ENCODE data around the gene PHAF1. TPM values are rescaled to one million over a fixed set of nuclear protein-coding genes. Genes with fewer than 3 reads are reported as not detected.

PHAF1 gene
- polyA plus RNA-seq, 1 donor from 2014 or later: 9.8 TPM

- H3K36me3 ChIP-seq (ENCODE audit: insufficient read depth, low read length): no peaks in the 10 kb centered on the region
- TF ChIP-seq REST (IDR thresholded peaks at IDR 0.05; ENCODE audit: borderline replicate concordance) (no peak), EZH2 (IDR thresholded peaks at IDR 0.05; ENCODE audit: borderline replicate concordance, insufficient read depth, low read length, poor library complexity, severe bottlenecking) (no peak), EP300 (conservative IDR thresholded peaks at IDR 0.05; ENCODE audit: poor library complexity, severe bottlenecking) (no peak), TAF1 (IDR thresholded peaks at IDR 0.05; ENCODE audit: low read depth) (no peak), RAD21 (conservative IDR thresholded peaks at IDR 0.05) (peak; percentile 92), POLR2AphosphoS5 (IDR thresholded peaks at IDR 0.05) (peak; percentile 11), CTCF (IDR thresholded peaks at IDR 0.05; ENCODE audit: poor library complexity, severe bottlenecking) (peak; percentile 99), SMC3 (conservative IDR thresholded peaks at IDR 0.05; ENCODE audit: poor library complexity) (peak; percentile 94), MXI1 (conservative IDR thresholded peaks at IDR 0.05; ENCODE audit: poor library complexity, severe bottlenecking) (peak; percentile 55)
- H3K9me2 ChIP-seq (ENCODE audit: insufficient read depth, low read length): no peaks in the 10 kb centered on the region
- no peak overlapping the region for H3K4me2 ChIP-seq (ENCODE audit: low read length)
- peak overlapping the region; percentile 41 for H3K9ac ChIP-seq (ENCODE audit: low read length)
- H3K79me2 ChIP-seq (replicated peaks; ENCODE audit: insufficient read depth, low read length): no peaks in the 10 kb centered on the region
- H3K9me3 ChIP-seq (ENCODE audit: low read length): no peaks in the 10 kb centered on the region
- H2AFZ ChIP-seq (ENCODE audit: low read depth, low read length): no peak overlapping the region
- peak overlapping the region; percentile 70 for H3K4me3 ChIP-seq (ENCODE audit: low read length)
- H3F3A ChIP-seq (ENCODE audit: insufficient read depth, low read length, poor library complexity, severe bottlenecking): no peaks in the 10 kb centered on the region
- H3K27me3 ChIP-seq (ENCODE audit: insufficient read depth, low read depth, low read length): peaks cover 100% of the 10 kb centered on the region
- H3K27ac ChIP-seq (ENCODE audit: low read length): no peak overlapping the region
- no peaks in the 10 kb centered on the region for H4K20me1 ChIP-seq (ENCODE audit: insufficient read depth)
Measured at GRCh38 chr16:67155295-67156142, 45.8 kb downstream of the PHAF1 start.

GRCh38 chr16:67156143-67156844, 46.6 kb downstream of the PHAF1 start:
- Histone ChIP-seq H3K27me3 (ENCODE audit: insufficient read depth, low read depth, low read length) (peaks cover 100% of the 10 kb centered on the region), H3K36me3 (ENCODE audit: insufficient read depth, low read length) (no peaks in the 10 kb centered on the region)
- no peak for TF ChIP-seq MXI1 (conservative IDR thresholded peaks at IDR 0.05; ENCODE audit: poor library complexity, severe bottlenecking)
- TF ChIP-seq EP300 (conservative IDR thresholded peaks at IDR 0.05; ENCODE audit: poor library complexity, severe bottlenecking): no peak
- TF ChIP-seq SMC3 (conservative IDR thresholded peaks at IDR 0.05; ENCODE audit: poor library complexity): no peak
- TF ChIP-seq CTCF (IDR thresholded peaks at IDR 0.05; ENCODE audit: poor library complexity, severe bottlenecking): no peak

More at GRCh38 chr16:67156143-67156844, 46.6 kb downstream of the PHAF1 start:
- H3K79me2 ChIP-seq (replicated peaks; ENCODE audit: insufficient read depth, low read length): no peaks in the 10 kb centered on the region
- no peaks in the 10 kb centered on the region for H4K20me1 ChIP-seq (ENCODE audit: insufficient read depth)
- peak overlapping the region; percentile 70 for H3K4me3 ChIP-seq (ENCODE audit: low read length)
- H3K9me3 ChIP-seq (ENCODE audit: low read length): no peaks in the 10 kb centered on the region
- no peak overlapping the region for H2AFZ ChIP-seq (ENCODE audit: low read depth, low read length)
- no peaks in the 10 kb centered on the region for H3F3A ChIP-seq (ENCODE audit: insufficient read depth, low read length, poor library complexity, severe bottlenecking)
- no peak overlapping the region for H3K27ac ChIP-seq (ENCODE audit: low read length)
- H3K9me2 ChIP-seq (ENCODE audit: insufficient read depth, low read length): no peaks in the 10 kb centered on the region
- H3K4me2 ChIP-seq (ENCODE audit: low read length): no peak overlapping the region
- H3K9ac ChIP-seq (ENCODE audit: low read length): no peak overlapping the region

Measured in neural cell (in vitro differentiated cells).